Activated CD4-positive, alpha-beta T cell treated with anti-CD3 and anti-CD28 coated beads for 36 hours (primary cell): ENCODE results near the gene MGAT5B. TPM values are rescaled to one million over a fixed set of nuclear protein-coding genes. Genes with fewer than 3 reads are reported as not detected.

Source experiments
- total RNA-seq, 2 experiments: library from RNA; stranded (reverse); gene quantifications; one replicate each; pipeline ENCODE4 v1.2.3, GENCODE V29; 2021

MGAT5B gene
- total RNA-seq, 2 experiments from 2014 or later: not detected

Other genes with a start within 250 kb of the MGAT5B start
- gene ST6GALNAC1, start 224.6 kb upstream of the MGAT5B start, total RNA-seq: under 1 TPM; 0.88 to 0.89 TPM
- 10 to 100 TPM; 18.4 to 20.2 TPM for gene MXRA7, start 157.4 kb upstream of the MGAT5B start, total RNA-seq
- gene JMJD6, start 141.8 kb upstream of the MGAT5B start, total RNA-seq: 10 to 100 TPM; 51.3 to 65.5 TPM
- 10 to 100 TPM; 18.9 to 25.3 TPM for gene METTL23, start 141.6 kb upstream of the MGAT5B start, total RNA-seq
- 100 to 1,000 TPM; 335 to 340 TPM for gene SRSF2, start 131.1 kb upstream of the MGAT5B start, total RNA-seq
- gene MFSD11, start 130.3 kb upstream of the MGAT5B start, total RNA-seq: 10 to 100 TPM; 10.3 to 15.1 TPM